ENCODE measurements around the gene SS18L1.
"Not testable (repeated sequence)": the region's sequence is repeated elsewhere in the genome, so short reads cannot be mapped to it uniquely, and the experiment has no call there.

SS18L1 gene

GRCh38 chr20:62136283-62137091 is 7.1 kb upstream of the SS18L1 start:
- no peak for DNase-seq (ENCODE audit: extremely low read depth in 1 of 2, low read depth in 1 of 2)

- DNase-seq (ENCODE audit: extremely low read depth in 1 of 2, low read depth in 1 of 2) = no peak
These were observed 6.5 kb upstream of the SS18L1 start for GRCh38 chr20:62137092-62137384.

GRCh38 chr20:62137478-62138203 is 5.9 kb upstream of the SS18L1 start:
- no peak for DNase-seq (ENCODE audit: extremely low read depth in 1 of 2, low read depth in 1 of 2)

- no peak for DNase-seq (ENCODE audit: extremely low read depth in 1 of 2, low read depth in 1 of 2)
These were observed 5.4 kb upstream of the SS18L1 start for GRCh38 chr20:62138204-62138543.

DNA sequence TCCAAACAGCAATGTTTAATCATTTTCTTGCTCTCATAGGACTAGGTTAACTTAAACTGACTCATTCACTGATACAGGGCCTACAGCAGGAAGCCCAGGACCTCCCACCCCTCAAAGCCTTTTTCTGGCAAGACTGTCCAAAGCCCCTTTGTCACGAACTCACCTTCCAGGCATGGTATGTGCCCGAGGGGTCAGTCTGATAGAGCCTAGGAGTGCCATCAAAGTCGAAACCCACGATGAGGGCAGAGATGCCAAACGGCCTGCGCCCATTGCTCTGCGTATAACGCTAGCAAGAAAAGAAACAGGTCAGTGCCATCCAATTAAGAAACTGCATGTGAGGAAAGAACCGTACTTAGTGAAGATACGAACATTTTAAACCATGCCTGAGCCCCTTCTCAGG is 4.7 kb upstream of the SS18L1 start:
- DNase-seq (ENCODE audit: extremely low read depth in 1 of 2, low read depth in 1 of 2) = no peak

DNA sequence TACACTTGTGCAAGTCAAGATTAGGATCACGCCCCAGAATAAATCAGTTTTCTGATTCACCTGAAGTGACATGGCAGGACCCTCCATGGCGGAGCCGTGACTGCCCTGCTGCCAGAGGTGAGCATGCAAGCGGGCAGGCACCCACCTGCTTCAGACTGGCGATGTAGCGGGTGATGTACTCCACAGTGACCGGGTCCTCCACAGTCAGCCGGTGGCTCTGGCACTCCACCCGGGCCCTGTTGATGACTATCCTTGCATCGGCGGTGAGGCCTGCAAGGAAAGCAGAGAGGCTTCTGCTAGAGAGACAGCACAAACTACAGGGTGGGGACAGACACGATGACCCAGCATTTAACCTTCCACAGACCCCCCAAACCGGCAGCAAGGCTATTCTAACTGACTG is 3.9 kb upstream of the SS18L1 start:
- DNase-seq (ENCODE audit: extremely low read depth in 1 of 2, low read depth in 1 of 2) = no peak

GRCh38 chr20:62141043-62141396 is 2.5 kb upstream of the SS18L1 start:
- DNase-seq (ENCODE audit: extremely low read depth in 1 of 2, low read depth in 1 of 2) = no peak

DNA sequence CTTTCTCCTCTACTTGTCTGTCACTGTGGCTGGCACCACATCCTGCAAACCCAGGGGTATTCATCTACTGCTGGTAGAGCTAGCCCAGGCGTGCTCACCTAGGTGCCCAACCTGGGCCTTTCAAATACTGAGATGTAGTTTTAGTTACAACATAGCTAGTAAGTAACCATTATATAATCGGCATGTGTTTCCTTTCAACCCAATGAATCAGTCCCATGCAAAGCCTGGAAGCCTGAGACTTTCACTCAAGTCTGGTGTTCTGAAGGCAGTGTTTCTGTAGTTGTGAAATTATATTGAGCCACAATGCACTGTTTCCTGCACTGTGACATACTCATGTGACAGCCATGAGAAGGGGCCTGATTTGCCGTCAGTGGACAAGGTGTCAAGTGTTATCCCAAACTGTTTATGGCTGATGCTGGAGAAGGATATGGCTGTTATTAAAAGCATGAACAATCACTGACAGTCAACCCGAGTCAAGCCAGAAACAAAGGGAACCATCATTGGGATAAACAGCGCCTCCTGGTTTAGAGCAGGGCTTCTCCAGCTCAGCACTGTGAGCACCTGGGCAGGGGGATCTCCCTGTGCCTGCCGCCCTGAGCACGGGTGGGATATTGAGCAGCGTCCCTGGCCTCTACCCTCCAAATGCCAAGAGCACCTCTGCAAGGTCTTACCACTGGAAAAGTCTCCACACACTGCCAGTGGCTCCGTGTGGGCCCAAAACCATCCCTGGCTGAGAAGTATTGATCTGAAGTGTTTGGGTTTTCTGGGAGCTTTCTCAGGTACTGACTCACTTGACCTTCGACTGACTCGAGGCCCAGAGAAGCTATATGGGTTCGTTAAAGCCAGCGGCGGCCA is 1.9 kb upstream of the SS18L1 start:
- DNase-seq (ENCODE audit: extremely low read depth in 1 of 2, low read depth in 1 of 2) = no peak

DNA sequence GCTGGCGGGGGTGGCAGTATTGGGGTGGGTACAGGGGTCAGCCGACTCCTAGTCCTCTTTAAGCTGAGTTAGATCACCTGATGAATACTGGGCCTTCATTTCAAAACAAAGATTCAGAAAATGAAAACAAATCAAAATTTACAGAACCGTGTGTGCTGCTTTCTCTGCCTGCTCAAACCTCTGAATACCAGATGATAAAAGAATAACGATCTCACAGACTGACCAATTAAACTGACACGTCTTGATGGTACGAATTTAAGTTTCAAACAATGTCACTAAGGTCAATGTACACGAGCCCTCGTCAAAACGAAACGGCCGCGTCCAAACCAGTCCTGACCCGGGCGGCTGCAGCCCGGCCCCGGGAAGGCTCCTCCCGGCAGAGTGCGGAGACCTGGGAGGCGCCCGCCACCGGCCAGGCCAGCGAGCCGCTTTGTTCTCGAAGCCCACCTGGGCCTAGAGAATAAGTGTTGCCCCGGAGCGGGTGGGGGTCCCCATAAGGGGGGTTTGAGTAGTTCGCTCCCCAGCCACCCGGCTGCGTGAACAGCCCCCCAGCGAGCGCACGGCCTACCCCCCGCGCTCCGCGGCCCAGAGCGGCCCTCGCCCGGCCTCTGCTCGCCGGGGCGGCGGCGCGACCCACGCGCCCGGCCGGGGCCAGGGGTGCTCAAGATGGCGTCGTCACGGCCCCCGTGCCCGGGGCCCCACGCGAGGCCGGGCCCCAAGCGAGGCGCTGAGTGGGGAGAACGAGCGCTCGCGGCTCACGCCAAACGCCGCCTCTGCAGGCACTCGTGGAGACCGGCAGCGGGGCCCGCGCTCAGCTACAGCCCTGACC is 1.1 kb upstream of the SS18L1 start:
- no peak for DNase-seq (ENCODE audit: extremely low read depth in 1 of 2, low read depth in 1 of 2)

DNA sequence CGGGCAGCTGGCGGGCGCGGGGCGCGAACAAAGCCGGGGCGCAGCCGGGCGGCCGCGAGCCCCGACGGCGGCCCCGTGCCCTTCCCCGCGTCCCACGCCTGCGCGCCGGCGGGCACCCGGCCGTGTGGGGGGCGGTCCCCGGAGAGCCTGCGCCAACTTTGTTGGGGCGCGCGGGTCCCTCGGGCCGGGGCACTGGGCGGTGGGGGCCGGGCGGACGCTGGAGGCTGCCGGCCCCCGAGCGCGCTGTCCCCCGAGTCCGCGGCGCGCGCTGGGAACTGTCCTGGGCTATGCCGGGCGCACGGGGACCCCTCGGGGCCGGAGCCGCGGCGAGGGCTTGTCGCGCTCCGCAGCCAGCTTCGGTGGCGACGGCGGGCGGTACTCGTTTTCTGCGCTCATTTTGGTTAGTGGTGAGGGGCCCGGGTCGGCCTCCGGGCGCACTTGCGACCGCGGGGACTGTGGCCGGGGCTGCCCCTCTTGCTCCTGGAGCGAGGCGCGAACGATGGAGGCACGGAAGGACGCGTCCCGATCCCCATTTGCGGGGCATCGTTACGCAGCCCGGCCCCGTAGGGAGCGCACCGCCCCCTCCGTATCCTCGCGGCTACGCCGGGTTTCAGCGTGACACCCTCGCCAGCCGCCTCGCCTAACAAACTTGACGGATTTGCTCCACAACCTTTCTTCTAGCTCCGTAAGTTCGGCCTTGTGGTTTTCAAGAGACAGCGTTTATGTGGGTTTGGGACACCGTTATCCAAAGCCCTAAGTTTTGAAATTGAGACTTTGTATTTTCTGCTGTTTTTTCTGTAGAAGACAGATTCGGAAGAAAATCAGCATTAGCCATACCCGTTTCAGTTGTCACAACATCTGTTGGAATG is 622 bp downstream of the SS18L1 start:
- no peak for DNase-seq (ENCODE audit: extremely low read depth in 1 of 2, low read depth in 1 of 2)

- no peak for DNase-seq (ENCODE audit: extremely low read depth in 1 of 2, low read depth in 1 of 2)
These were observed 2.1 kb downstream of the SS18L1 start for GRCh38 chr20:62145688-62146018.

DNA sequence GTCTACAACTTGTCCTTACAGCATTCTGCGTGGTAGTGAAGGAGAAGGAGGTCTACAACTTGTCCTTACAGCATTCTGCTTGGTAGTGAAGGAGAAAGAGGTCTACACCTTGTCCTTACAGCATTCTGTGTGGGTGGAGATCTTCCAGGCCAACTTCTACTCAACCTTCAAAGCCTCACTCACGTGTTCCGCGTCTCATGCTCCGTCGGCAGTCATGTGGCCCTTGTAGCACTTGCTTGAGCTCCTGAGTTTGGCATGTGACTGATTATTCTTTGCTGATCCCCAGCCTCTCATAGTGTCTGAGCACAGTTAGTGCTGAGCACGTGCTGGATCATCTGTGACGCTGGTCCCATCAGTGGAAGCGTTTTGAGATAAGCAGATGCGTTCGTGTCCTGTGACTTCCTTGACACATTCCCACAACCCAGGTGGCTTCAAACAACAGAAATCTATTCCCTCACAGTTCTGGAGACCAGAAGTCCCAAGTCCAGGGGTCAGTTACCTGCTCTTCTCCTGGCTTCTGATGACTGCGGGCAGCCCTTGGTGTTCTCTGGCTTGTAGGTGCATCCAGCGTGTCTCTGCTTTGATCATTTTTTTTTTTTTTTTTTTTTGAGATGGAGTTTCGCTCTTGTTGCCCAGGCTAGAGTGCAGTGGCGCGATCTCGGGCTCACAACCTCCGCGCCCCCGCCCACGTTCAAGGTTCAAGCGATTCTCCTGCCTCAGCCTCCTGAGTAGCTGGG is 2.6 kb downstream of the SS18L1 start:
- DNase-seq (ENCODE audit: extremely low read depth in 1 of 2, low read depth in 1 of 2) = no peak

DNA sequence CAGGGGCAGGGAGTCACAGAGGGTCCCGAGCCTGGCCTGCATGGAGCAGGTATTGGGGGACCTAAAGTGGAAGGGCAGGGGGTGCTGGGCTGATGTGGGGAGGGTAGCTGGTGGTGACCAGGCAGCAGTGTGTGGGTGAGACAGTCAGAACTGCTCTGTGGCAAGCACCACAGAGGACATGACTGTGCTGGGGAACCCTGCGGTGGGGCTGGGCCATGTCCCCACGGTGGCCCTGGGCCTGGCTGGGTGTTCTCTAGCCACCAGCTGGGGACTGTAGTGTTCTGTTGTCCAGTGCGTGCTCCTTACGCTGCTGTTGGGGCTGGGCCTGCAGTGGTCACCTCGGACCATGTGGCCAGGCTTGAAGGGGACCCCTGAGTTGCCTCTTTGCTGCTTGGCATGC is 3.6 kb downstream of the SS18L1 start:
- DNase-seq (ENCODE audit: extremely low read depth in 1 of 2, low read depth in 1 of 2) = no peak

DNA sequence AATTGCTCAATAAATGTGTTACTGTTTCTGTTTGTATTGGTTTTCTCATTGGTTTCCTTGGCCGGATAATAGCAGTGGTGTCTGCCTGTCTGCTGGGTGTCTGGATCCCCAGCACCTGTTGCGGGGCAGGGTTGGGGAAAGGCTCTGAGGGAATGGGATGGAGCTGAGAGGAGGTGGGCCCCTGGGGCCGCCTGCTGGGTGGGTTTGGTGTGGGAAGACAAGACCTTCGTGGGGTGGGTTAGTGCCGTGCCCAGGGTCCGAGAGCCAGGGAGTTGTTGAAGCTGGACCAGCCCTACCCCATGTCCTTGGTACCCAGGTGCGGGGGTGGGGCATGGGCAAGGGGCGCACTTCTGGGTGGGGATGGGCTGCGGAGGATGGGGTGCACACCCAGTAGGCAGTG is 4.0 kb downstream of the SS18L1 start:
- DNase-seq (ENCODE audit: extremely low read depth in 1 of 2, low read depth in 1 of 2) = no peak

DNA sequence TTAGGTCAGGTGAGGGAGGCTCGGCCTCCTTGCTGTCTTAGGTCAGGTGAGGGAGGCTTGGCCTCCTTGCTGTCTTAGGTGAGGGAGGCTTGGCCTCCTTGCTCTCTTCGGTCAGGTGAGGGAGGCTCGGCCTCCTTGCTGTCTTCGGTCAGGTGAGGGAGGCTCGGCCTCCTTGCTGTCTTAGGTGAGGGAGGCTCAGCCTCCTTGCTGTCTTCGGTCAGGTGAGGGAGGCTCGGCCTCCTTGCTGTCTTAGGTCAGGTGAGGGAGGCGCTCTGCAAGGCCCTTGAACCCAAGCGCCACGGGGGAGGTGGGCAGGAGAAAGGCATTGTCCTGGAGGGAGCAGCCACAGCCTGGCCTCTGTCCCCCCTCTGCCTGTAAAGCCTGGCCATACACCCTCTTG is 4.8 kb downstream of the SS18L1 start:
- DNase-seq (ENCODE audit: extremely low read depth in 1 of 2, low read depth in 1 of 2) = not testable (repeated sequence)

DNA sequence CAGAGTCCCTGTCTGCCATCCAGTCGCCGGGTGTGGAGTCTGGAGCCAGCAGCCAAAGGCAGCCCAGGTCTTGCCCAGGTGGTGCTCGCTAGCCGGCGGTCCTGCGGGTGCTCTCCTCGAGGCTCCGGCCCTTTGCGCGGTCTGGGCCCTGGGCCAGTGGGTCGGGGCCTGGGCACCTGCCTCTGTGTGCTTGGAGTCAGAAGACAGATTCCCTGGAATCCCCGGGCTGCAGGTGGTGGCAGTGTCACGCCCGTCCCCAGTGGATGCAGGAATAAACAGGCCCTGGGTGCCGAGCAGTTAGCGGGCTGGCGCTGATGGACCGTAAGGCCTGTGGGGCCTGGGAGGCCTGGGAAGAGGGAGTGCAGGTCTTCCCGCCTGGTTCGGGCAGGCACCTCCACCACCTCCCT is 5.3 kb downstream of the SS18L1 start:
- no peak for DNase-seq (ENCODE audit: extremely low read depth in 1 of 2, low read depth in 1 of 2)

DNA sequence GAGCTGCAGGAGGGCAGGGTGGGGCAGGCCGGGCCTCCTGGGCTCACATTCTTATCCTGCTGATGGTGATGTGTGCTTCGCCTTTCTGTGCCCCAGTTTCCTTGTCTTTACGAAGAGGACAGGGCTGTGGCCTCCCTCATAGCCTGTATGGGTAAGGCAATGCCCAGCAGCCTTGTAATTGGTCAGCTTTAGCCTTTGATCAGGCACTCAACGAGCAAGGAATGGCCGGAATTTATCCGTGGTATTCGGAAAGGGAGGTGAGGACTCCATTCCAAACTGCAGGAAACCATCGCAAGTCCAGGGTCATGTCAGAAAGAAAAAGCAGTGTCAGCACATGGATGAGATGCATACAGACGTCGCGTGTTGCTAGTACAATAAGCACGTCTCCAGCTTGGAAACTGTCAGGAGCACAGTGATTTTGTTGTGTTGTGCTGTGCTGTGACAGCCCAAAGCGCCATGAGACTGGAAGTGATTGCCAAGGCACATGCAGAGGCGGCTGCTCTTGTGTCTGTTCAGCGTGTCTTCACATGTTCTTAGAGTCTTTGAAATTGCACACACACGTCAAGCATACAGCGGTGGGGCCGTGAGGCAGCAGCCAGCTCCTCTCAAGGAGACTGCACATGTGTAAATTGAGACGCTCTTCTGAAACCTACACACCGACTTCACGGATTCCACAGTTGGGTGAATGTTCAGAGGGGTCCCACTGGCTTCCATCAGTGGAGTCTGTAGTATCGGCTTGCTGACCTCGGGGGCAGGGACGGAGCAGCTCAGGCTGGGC is 6.2 kb downstream of the SS18L1 start:
- no peak for DNase-seq (ENCODE audit: extremely low read depth in 1 of 2, low read depth in 1 of 2)

DNA sequence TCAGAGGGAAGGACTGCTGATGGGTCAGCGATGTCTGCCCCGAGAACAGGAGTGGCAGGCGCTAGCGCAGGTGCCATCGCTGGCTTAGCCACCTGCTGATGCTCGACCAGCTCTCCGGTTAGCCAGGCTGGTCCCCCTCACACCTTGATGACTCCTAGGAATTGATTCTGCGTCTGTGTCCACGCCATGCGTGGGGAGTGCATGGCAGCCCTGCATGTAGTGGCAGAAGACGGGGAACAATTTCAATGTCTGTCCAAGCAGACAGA is 6.7 kb downstream of the SS18L1 start:
- DNase-seq (ENCODE audit: extremely low read depth in 1 of 2, low read depth in 1 of 2) = no peak

DNA sequence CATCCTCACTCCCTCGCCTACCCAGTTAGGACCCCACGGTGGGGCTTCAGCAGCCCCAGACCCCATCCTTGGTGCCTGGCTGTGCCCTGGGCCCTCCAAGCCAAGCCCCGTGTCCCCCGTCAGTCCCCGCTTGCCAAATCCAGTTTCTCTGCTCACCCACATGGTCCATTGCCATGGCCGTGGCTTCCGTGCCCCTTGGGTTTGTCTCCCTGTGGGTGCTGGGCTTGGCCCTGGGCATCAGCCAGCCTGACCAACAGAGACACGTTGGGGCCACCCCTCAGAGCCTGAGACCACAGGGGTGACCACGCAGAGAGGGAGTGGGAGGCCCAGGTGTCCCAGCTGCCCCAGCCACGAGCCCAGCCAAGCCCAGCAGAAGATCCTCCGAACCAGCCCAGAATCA is 7.7 kb downstream of the SS18L1 start:
- no peak for DNase-seq (ENCODE audit: extremely low read depth in 1 of 2, low read depth in 1 of 2)

Measured in stimulated activated CD8-positive, alpha-beta memory T cell treated with anti-CD3 and anti-CD28 coated beads, Interleukin-7, amount 100 ng/mL, for 48 hours (primary cell).